ENCODE results near the gene ZNF827. TPM values are rescaled to one million over a fixed set of nuclear protein-coding genes. Genes with fewer than 3 reads are reported as not detected.
A peak's percentile ranks its signal among the peaks of the same experiment; 100 is the strongest.

Gene ZNF827
- total RNA-seq, 1 experiment from 2014 or later: 10.8 TPM

DNA sequence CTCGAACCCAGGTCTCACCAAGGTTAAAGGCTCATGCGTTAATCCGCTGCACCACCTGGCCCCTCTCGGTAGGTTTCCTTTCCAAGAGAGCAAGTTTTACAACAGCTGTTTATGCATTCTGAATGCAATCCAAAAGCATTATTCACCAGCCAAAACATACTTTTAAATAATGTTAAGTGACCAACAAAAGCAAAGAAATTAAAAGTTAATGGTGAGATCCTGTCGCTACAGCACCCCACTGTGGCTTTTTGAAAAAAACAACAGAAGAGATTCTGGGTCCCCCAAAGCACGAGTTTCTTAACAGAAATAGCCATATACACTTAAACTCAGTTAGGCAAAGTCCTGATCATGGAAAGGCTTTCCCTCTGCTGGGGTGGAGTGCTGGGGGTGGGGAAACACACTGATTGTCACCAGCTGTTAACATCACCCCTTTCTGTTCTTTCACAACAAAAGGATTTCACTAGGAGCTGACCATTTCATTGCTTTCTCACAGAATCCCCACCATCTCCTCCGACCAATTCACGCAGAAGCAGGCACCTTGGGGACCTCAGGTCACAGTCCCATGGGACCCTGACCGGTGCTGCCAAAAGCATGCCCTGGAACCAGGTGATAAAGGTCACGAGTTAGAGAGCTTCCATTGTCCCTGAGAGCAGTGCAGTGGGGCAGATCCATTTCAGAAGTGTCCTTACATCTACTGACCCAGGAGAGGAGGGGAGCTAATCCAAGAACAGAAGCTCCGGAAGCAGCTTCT is 51.2 kb downstream of the ZNF827 start:
- peak; percentile 16 for DNase-seq (ENCODE audit: low spot score)

DNA sequence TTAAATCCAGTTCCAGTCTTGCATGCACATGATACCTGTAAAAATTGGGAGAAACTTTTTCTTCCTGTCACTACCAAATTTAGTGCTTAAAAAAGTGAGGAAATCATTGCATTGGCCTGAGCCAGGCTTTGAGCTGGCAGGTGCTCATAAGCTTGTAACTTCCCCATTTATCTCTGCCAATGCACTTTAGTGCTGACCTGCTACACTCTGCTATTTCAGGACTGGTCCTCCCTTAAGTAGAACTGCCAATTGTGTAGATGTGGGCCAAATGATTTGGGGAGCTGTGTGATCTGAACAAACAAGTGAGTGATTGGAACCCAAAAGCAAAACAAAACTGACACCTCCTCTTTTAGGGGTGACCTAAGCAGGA is 51.8 kb downstream of the ZNF827 start:
- DNase-seq (ENCODE audit: low spot score): no peak

- no peak for DNase-seq (ENCODE audit: low spot score)
Measured at GRCh38 chr4:145885666-145886065, 53.0 kb downstream of the ZNF827 start.

- no peak for DNase-seq (ENCODE audit: low spot score)
Measured at GRCh38 chr4:145884775-145885174, 53.8 kb downstream of the ZNF827 start.

GRCh38 chr4:145883101-145883694 is 55.4 kb downstream of the ZNF827 start:
- DNase-seq (ENCODE audit: low spot score): no peak

GRCh38 chr4:145882604-145883003 is 56.0 kb downstream of the ZNF827 start:
- DNase-seq (ENCODE audit: low spot score): no peak

DNA sequence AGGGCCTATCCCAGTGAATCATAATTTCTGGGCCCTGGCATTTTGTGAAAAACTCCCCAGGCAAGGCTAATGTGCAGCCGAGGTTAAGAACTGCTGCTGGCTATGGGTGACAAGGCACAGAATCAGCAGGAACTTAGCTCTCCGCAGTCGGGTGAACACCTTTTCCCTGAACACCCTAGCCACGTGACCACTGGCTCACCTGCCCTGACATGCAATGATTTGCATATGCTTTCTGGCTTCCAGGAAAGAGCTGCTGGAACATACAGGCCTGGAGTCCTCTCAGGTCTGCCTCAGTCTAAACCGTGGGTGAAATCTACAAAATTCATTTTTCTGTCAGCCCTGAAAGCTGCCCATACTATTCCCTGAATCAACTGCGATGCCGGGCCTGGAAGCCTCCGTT is 56.6 kb downstream of the ZNF827 start:
- DNase-seq (ENCODE audit: low spot score): no peak

- DNase-seq (ENCODE audit: low spot score): no peak
Measured at GRCh38 chr4:145881576-145881975, 57.0 kb downstream of the ZNF827 start.

- DNase-seq (ENCODE audit: low spot score): no peak
Measured at GRCh38 chr4:145880355-145880960, 58.2 kb downstream of the ZNF827 start.

- DNase-seq (ENCODE audit: low spot score): no peak
Measured at GRCh38 chr4:145879598-145879997, 59.0 kb downstream of the ZNF827 start.

DNA sequence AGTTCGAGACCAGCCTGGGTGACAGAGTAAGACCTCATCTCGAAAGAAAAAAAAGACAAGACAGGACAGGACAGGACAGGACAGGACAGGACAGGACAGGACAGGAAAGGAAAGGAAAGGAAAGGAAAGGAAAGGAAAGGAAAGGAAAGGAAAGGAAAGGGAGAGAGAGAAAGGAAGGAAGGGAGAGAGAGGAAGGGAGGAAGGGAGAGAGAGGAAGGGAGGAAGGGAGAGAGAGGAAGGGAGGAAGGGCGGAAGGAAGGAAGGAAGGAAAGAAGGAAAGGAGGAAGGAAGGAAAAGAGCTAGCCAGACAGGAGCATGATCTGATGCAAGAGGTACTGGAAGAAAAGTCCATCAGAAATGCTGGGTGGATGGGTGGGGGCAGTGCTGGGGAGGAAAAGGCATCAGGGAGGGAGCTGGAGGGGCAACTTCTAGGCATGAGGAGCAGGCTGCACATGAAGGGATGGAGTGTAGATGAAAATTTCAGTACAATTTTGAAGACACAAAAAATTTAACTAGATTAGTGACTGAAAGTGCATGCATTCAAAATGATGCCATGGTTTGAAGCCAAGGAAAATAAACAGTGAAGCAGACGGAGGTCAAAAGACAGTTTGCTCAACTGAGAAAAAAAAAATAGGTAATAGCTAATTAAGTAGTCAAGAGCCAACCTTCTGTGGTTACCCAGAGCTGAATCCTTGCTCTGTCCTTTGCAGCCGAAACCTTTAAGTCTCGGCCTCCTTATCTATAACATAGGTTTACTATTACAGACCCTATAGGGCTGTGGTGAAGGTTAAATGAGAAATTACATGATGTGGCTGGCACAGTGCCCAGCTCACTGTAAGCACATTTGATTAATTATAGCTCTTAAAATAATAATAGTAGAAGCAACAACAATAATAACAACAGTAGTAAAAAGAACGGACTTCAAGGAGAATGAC is 59.9 kb downstream of the ZNF827 start:
- peak; percentile 3 for DNase-seq (ENCODE audit: low spot score)

DNA sequence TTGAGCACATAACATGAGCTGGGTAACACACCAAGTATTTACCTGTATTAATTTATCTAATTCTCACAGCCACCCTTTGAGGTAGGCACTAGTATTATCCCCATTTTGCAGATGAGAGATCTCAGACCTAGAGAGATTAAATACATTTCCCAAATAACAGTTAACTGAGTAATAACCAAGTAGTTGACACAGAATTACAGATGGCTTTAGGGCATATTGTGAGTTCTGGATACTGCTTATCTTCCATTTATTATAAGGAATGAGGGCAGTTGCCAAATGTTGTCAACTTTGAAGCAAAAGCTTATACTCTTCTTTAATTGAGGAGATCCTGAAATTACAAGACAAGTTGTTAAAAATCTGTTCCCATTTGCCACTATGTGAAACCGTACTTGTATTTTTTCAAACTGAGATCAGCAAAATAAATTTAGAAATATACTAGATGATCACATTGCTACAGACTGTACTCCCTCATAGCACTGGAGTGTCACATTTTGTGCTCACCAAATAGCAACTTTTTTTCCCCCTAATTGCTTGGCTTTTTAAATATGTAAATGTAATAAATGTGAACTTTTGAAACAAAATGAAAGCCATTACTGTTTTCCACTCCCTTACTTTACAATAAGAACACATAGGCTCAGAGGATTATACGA is 62.0 kb downstream of the ZNF827 start:
- DNase-seq (ENCODE audit: low spot score): no peak

DNA sequence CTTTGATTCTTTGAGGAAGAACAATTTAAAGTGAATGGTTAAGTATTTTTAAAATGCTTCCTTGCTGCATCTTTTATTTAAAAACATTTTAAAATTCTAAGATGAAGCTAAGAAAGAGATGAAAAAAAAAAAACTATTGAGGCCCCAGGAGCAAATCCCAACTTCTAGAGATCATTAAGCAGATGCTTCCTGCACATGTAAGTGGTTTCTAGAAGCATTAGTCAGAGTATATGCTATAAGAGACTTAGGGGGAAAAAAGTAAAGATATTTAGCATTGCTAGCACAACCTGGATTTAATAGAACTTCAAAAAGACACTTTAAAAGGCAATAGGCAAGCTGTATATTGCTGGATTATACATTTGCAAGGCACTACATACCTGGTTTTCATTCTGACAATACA is 64.7 kb downstream of the ZNF827 start:
- no peak for DNase-seq (ENCODE audit: low spot score)

DNA sequence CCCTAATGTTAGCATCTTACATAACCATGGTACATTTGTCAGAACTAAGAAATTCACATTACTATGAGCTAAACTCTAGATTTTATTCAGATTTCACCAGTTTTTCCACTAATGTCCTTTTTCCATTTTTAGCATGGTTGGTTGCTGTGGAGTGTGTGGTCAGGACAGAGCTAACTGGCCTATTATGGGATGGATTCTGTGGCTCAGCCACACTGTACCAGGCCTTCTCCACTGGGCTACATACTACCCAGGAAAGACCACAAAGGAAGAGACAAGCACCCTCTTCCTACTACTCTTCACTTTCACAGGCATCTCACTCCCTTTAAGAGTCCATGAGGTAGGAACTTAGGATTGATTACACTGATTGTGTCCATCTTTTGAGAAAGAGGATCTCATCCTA is 67.4 kb downstream of the ZNF827 start:
- DNase-seq (ENCODE audit: low spot score): no peak

DNA sequence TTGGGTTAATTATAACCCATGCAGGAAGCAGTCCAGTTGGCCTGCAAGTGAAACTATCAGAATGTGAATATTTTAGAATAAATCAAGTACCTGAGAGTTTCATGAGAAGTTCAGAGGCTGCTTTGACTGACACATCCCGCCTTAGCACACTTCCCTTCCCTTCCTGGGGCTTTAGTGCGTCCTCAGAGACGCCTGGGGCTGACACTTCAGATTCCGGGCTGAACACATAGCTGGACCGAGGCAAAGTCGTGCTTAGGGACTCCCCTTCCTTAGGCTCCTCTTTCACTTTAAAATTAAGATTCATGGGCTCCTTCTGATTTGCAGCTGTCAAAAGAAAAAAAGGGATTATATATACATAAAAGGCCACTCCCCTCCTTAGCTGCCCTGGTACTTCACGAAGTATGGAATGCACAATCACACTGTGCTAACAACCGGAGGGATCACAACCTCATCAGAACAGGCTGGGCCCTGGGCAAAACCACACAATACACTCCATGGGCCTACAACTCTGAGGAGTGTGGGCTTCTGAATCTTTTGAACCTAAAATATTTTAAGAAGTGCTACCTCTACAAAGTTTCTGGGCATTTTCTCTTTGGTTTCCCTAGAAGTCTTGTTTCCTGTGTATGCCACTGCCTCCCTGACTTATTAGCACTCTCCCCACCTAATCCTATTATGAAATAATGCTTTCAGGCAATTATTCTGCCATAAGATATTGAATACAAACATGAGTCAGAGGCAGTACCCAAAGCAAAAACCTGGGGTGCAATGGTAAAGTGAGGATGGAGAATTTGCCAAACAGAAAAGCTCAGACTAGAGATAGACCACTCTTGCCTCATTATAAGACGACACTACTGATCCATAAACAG is 68.2 kb downstream of the ZNF827 start:
- DNase-seq (ENCODE audit: low spot score): no peak

DNA sequence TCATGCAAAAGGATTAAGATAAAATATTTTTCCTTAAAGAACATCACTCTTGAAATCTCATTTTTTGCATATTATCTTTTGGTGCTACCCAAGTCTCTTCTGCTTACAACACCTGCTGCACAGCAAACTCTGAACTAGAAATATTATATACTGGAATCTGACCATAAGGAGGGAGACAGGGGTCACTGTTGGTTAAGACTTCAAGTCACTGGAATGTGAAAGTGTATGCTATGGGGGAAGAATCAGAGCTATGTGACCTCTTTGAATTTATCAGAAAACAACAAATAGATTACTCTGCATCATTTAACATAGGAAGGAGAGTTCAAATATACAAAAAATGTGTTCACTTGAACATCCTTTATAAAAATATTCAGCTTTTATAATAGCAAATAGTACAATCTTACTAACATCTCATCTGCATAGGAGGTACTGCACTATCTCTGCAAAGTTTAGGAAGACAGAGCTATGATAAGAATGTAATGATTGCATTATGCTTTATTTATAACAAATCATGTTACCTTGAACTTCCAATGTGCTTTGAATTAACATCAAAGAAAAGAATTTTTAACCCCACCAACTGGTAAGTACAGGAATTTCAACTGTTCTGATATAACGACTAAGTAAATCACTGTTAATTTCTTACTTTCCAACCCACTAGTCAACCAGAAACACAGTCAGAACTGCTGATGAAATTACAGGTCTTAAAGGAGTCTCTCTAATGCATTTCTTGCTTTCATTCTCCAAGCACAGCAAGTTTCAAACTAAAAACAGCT is 69.8 kb downstream of the ZNF827 start:
- no peak for DNase-seq (ENCODE audit: low spot score)

DNA sequence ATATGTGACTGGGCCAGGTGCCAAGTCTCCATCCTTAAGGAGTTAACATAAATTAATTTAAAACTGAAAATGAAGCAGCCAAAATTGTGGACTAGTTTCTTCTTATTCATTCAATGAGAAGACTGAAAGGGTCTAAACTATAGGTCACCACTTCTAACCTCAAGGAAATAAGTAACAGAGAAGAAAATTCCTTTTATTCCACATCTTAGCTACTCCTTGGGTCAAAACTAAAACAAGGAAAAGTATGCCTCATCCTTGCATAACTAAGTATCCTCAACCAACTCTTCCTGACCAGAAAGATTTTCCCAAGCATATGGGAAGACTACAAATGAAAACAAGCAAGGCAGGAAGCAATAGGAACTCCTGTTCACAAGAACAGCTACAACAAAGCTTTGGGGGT is 71.2 kb downstream of the ZNF827 start:
- no peak for DNase-seq (ENCODE audit: low spot score)

GRCh38 chr4:145866991-145867390 is 71.6 kb downstream of the ZNF827 start:
- no peak for DNase-seq (ENCODE audit: low spot score)

DNA sequence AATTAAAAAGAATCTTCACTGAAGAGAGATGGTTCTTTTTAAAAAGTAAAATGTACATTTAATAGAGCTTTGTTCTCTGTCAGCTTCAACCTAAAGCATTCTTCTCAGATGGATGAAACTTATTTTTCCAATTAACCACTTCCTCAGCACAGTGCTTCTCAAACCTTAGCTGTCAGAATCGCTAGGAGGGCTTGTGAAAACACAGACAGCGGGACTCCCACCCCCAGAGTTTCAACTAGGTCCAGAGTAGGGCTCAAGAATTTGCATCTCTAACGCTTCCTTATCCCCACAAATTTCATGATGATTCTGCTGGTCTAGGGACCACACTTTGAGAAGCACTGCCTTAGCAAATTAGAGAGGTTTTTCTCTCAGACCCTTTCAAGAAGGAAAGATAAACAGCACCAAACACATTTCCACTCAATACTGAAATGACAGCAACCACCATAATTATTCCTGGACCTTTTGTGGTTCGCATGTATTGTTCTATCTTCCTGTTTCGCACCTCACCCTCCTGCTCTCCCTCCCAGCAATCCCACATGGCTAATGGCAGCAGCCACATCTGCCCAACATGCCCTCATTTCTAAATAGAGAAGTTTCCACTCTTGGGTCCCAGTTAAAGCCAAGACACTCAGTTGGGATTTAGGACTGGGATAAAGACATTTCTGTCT is 73.2 kb downstream of the ZNF827 start:
- no peak for DNase-seq (ENCODE audit: low spot score)
